Activated T-cell treated with anti-CD3 and anti-CD28 coated beads, Interleukin-2, amount 50 U/mL, for 72 hours (primary cell): ENCODE results near the gene CD2BP2. TPM values are rescaled to one million over a fixed set of nuclear protein-coding genes. Genes with fewer than 3 reads are reported as not detected.

Source experiments
- ATAC-seq, 2 donors: fragments of 150-1000 bp; cut with Tn5 transposase; replicated peaks in 1 of 2; 2 replicates each; pipeline ENCODE4 v1.10.0; 2021; ENCODE audit warnings: moderate library complexity in 2 of 2, mild to moderate bottlenecking in 1 of 2
- DNase-seq, 2 donors: peaks; one replicate each; pipeline ENCODE4 v3.0.0; 2021 to 2022; ENCODE audit warnings: mixed read lengths in 1 of 2
- H3K27ac Mint-ChIP-seq: one replicate; pipeline ENCODE4 v1.8.0; 2022; ENCODE audit warnings: mild to moderate bottlenecking, moderate library complexity, mixed read lengths
- H3K27me3 Mint-ChIP-seq: one replicate; pipeline ENCODE4 v1.8.0; 2022; ENCODE audit warnings: low read depth, mixed read lengths
- H3K36me3 Mint-ChIP-seq, 2 donors: one replicate each; pipeline ENCODE4 v1.8.0; 2022; ENCODE audit warnings: mixed read lengths in 2 of 2, mild to moderate bottlenecking in 1 of 2; ENCODE audit not compliant: insufficient read depth in 2 of 2
- H3K4me1 Mint-ChIP-seq: one replicate; pipeline ENCODE4 v1.8.0; 2022; ENCODE audit warnings: low read depth, mixed read lengths
- H3K4me3 Mint-ChIP-seq, 2 donors: one replicate each; pipeline ENCODE4 v1.8.0; 2022; ENCODE audit warnings: mild to moderate bottlenecking in 2 of 2, mixed read lengths in 2 of 2, moderate library complexity in 2 of 2
- H3K9me3 Mint-ChIP-seq, 2 donors: one replicate each; pipeline ENCODE4 v1.8.0; 2022; ENCODE audit warnings: mixed read lengths in 2 of 2
- total RNA-seq, 2 donors: library from RNA; stranded (reverse); gene quantifications; one replicate each; pipeline ENCODE4 v1.2.3, GENCODE V29; 2022

Gene CD2BP2
- total RNA-seq, 2 donors from 2014 or later = 61.9 to 63.5 TPM

- peak overlapping the region; percentile 72 for H3K27ac Mint-ChIP-seq
- ATAC-seq = no peak
- H3K4me1 Mint-ChIP-seq = peaks cover 51% of the 10 kb centered on the region
- no peak for DNase-seq
- peaks cover 0 to 2% of the 10 kb centered on the region in 2 donors for H3K9me3 Mint-ChIP-seq
- no peaks in the 10 kb centered on the region for H3K27me3 Mint-ChIP-seq
- H3K4me3 Mint-ChIP-seq = peak overlapping the region; percentile 85 to 92
- peaks cover 4 to 10% of the 10 kb centered on the region in 2 donors for H3K36me3 Mint-ChIP-seq
Observed at GRCh38 chr16:30383521-30383920, 28.4 kb upstream of the CD2BP2 start.

GRCh38 chr16:30382111-30382881, 27.2 kb upstream of the CD2BP2 start, which contains the start of gene SEPTIN1:
SEPTIN1 (minus strand) TSS chr16:30382561; CDS start chr16:30382542, 19 bp downstream.
- Mint-ChIP-seq H3K9me3 (peaks cover 0 to 2% of the 10 kb centered on the region in 2 donors), H3K4me1 (peaks cover 61% of the 10 kb centered on the region), H3K4me3 (peak within 1 kb of the TSS; percentile 85 to 92), H3K36me3 (peaks cover 7 to 13% of the 10 kb centered on the region in 2 donors), H3K27me3 (no peaks in the 10 kb centered on the region), H3K27ac (peak within 1 kb of the TSS; percentile 93)
- DNase-seq = peak; percentile 83 to 84
- ATAC-seq = peak; percentile 38 to 46

- Mint-ChIP-seq H3K36me3 (peaks cover 9 to 13% of the 10 kb centered on the region in 2 donors), H3K4me1 (peaks cover 65% of the 10 kb centered on the region), H3K27me3 (no peaks in the 10 kb centered on the region), H3K4me3 (peak overlapping the region; percentile 85 to 92), H3K9me3 (peaks cover 0 to 2% of the 10 kb centered on the region in 2 donors), H3K27ac (peak overlapping the region; percentile 93)
- DNase-seq = peak; percentile 44 to 65
- no peak for ATAC-seq
Observed at GRCh38 chr16:30381291-30382041, 26.4 kb upstream of the CD2BP2 start.

- Mint-ChIP-seq H3K27ac (peak overlapping the region; percentile 93), H3K4me3 (peak overlapping the region; percentile 85 to 92), H3K9me3 (peaks cover 0 to 2% of the 10 kb centered on the region in 2 donors), H3K27me3 (no peaks in the 10 kb centered on the region), H3K36me3 (peaks cover 9 to 13% of the 10 kb centered on the region in 2 donors), H3K4me1 (peaks cover 65% of the 10 kb centered on the region)
- DNase-seq = no peak
- ATAC-seq = no peak
Observed at GRCh38 chr16:30380803-30381208, 25.7 kb upstream of the CD2BP2 start.

GRCh38 chr16:30380072-30380802, 25.1 kb upstream of the CD2BP2 start:
- ATAC-seq (no peak), DNase-seq (no peak)
- peak overlapping the region; percentile 92 to 99 for H3K4me3 Mint-ChIP-seq
- H3K27ac Mint-ChIP-seq = peak overlapping the region; percentile 93
- peaks cover 0 to 2% of the 10 kb centered on the region in 2 donors for H3K9me3 Mint-ChIP-seq
- H3K27me3 Mint-ChIP-seq = no peaks in the 10 kb centered on the region
- peaks cover 9 to 13% of the 10 kb centered on the region in 2 donors for H3K36me3 Mint-ChIP-seq
- H3K4me1 Mint-ChIP-seq = peaks cover 65% of the 10 kb centered on the region

- DNase-seq (no peak), ATAC-seq (no peak)
Observed at GRCh38 chr16:30379158-30379783, 24.2 kb upstream of the CD2BP2 start.

GRCh38 chr16:30378236-30379157, 23.4 kb upstream of the CD2BP2 start:
- H3K36me3 Mint-ChIP-seq = peaks cover 9 to 11% of the 10 kb centered on the region in 2 donors
- H3K27ac Mint-ChIP-seq = peak overlapping the region; percentile 100
- H3K27me3 Mint-ChIP-seq = no peaks in the 10 kb centered on the region
- ATAC-seq = peak; percentile 87 to 90
- peak; percentile 99 for DNase-seq
- H3K4me1 Mint-ChIP-seq = peaks cover 58% of the 10 kb centered on the region
- H3K9me3 Mint-ChIP-seq = peaks cover 0 to 2% of the 10 kb centered on the region in 2 donors
- peak overlapping the region; percentile 92 to 99 for H3K4me3 Mint-ChIP-seq

More at GRCh38 chr16:30379158-30379783, 24.2 kb upstream of the CD2BP2 start:
- Mint-ChIP-seq H3K27me3 (no peaks in the 10 kb centered on the region), H3K36me3 (peaks cover 9 to 13% of the 10 kb centered on the region in 2 donors), H3K4me3 (peak overlapping the region; percentile 92 to 99), H3K4me1 (peaks cover 65% of the 10 kb centered on the region), H3K9me3 (peaks cover 0 to 2% of the 10 kb centered on the region in 2 donors), H3K27ac (no peak overlapping the region)

GRCh38 chr16:30377812-30378235, 22.7 kb upstream of the CD2BP2 start:
- Mint-ChIP-seq H3K36me3 (peaks cover 9 to 11% of the 10 kb centered on the region in 2 donors), H3K4me3 (peak overlapping the region; percentile 92 to 99), H3K27ac (peak overlapping the region; percentile 100), H3K9me3 (peaks cover 0 to 2% of the 10 kb centered on the region in 2 donors), H3K4me1 (peaks cover 52% of the 10 kb centered on the region), H3K27me3 (no peaks in the 10 kb centered on the region)
- DNase-seq (peak; percentile 92 to 93), ATAC-seq (peak; percentile 57 to 59)

GRCh38 chr16:30377050-30377811, 22.1 kb upstream of the CD2BP2 start:
- H3K4me3 Mint-ChIP-seq = peak overlapping the region; percentile 92 to 99
- peaks cover 46% of the 10 kb centered on the region for H3K4me1 Mint-ChIP-seq
- ATAC-seq (no peak), DNase-seq (no peak)
- peaks cover 9 to 11% of the 10 kb centered on the region in 2 donors for H3K36me3 Mint-ChIP-seq
- no peaks in the 10 kb centered on the region for H3K27me3 Mint-ChIP-seq
- peaks cover 0 to 2% of the 10 kb centered on the region in 2 donors for H3K9me3 Mint-ChIP-seq
- peak overlapping the region; percentile 100 for H3K27ac Mint-ChIP-seq

GRCh38 chr16:30376461-30376902, 21.4 kb upstream of the CD2BP2 start:
- ATAC-seq (no peak), DNase-seq (no peak)
- Mint-ChIP-seq H3K4me3 (peak overlapping the region in 1 of 2 donors; percentile 92), H3K9me3 (peaks cover 0 to 2% of the 10 kb centered on the region in 2 donors), H3K4me1 (peaks cover 48% of the 10 kb centered on the region), H3K36me3 (peaks cover 9 to 11% of the 10 kb centered on the region in 2 donors), H3K27me3 (no peaks in the 10 kb centered on the region), H3K27ac (peak overlapping the region; percentile 40)

GRCh38 chr16:30375864-30376263, 20.8 kb upstream of the CD2BP2 start:
- ATAC-seq = no peak
- H3K4me3 Mint-ChIP-seq = no peak overlapping the region
- no peaks in the 10 kb centered on the region for H3K27me3 Mint-ChIP-seq

More at GRCh38 chr16:30375864-30376263, 20.8 kb upstream of the CD2BP2 start:
- H3K9me3 Mint-ChIP-seq = peaks cover 0 to 2% of the 10 kb centered on the region in 2 donors
- peaks cover 48% of the 10 kb centered on the region for H3K4me1 Mint-ChIP-seq
- H3K27ac Mint-ChIP-seq = no peak overlapping the region
- peaks cover 9 to 11% of the 10 kb centered on the region in 2 donors for H3K36me3 Mint-ChIP-seq
- DNase-seq = no peak
